ENCODE measurements around the gene HOXB5. TPM values are rescaled to one million over a fixed set of nuclear protein-coding genes. Genes with fewer than 3 reads are reported as not detected.

The HOXB5 gene
- polyA plus RNA-seq, 4 donors: 23.9 to 51.6 (median 37.1) TPM

DNA sequence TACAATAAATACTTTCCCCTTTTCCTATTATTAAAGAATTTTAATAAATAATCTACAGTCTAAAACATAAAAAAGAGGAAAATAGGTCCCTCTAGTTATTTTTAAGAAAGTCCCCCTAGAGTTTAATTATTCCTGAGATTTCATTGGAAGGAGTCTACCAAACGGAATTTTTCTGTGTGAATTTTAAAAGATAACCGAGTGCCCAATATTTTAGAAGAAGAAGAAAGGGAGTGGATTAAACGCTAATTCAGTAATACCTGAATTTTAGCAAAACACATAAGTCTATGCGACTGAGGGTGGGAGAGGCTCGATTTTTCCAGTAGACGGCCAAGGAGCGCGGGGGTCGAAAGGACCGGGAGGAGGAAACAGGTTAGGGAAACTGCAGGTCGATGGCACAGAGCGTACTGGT lies 50.9 kb downstream of the HOXB5 start:
- no peak for DNase-seq (ENCODE audit: low read depth in 4 of 4, low spot score in 2 of 4)

GRCh38 chr17:48542114-48542656 lies 51.4 kb downstream of the HOXB5 start:
- DNase-seq (ENCODE audit: low read depth in 4 of 4, low spot score in 2 of 4): no peak

DNA sequence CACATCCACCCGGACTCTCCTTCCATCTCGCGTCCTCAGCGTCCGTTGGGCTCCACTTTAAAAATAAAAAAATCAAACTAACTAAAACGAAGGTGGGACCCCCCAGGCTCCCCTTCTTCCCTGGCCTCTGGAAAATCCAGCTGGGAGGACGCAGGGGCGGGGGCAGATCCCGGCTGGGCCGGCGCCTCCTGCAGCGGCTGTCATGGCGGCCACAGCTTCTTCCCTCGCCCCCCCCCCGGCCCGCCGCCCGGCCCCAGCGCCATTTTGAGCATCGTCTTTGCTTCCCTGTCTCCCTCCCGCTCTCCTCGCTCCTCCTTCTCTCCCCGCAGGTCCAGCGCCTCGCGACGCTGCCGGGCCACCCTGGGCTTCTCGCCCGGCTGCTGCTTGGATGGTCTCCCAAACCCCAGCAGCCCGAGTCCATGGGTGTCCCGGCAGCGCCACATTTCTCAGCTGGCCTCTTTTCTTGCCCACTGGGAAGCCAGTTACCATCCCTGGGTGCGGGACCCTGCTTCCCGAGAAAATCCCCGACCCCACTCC lies 51.9 kb downstream of the HOXB5 start:
- DNase-seq (ENCODE audit: low read depth in 4 of 4, low spot score in 2 of 4): no peak

Other genes starting within 250 kb of the HOXB5 start
- 10 to 100 TPM in 3 of 4 donors, 1 to 10 TPM in 1; 9.9 to 13.6 (median 12.4) TPM for gene SKAP1, start 163.6 kb downstream of the HOXB5 start, polyA plus RNA-seq (ENCODE audit: insufficient read length in 4 of 4)
- under 1 TPM; 0.17 to 0.58 (median 0.40) TPM for gene HOXB1, start 62.8 kb downstream of the HOXB5 start, polyA plus RNA-seq (ENCODE audit: insufficient read length in 4 of 4)
- gene HOXB2, start 48.7 kb downstream of the HOXB5 start, polyA plus RNA-seq (ENCODE audit: insufficient read length in 4 of 4): 10 to 100 TPM; 42.3 to 63.0 (median 53.9) TPM
- 10 to 100 TPM in 2 of 4 donors, 1 to 10 TPM in 2; 6.8 to 22.8 (median 14.5) TPM for gene HOXB4, start 15.4 kb downstream of the HOXB5 start, polyA plus RNA-seq (ENCODE audit: insufficient read length in 4 of 4)
- 100 to 1,000 TPM; 112 to 237 (median 181) TPM for gene HOXB3, start 3.5 kb downstream of the HOXB5 start, polyA plus RNA-seq (ENCODE audit: insufficient read length in 4 of 4)
- gene HOXB6, start 11.2 kb upstream of the HOXB5 start, polyA plus RNA-seq (ENCODE audit: insufficient read length in 4 of 4): 100 to 1,000 TPM in 2 of 4 donors, 10 to 100 TPM in 2; 67.8 to 159 (median 116) TPM
- 10 to 100 TPM; 45.7 to 64.9 (median 51.8) TPM for gene HOXB7, start 17.2 kb upstream of the HOXB5 start, polyA plus RNA-seq (ENCODE audit: insufficient read length in 4 of 4)
- gene HOXB8, start 21.5 kb upstream of the HOXB5 start, polyA plus RNA-seq (ENCODE audit: insufficient read length in 4 of 4): 10 to 100 TPM; 38.8 to 60.8 (median 58.2) TPM
- 10 to 100 TPM; 57.8 to 70.4 (median 64.7) TPM for gene HOXB9, start 32.6 kb upstream of the HOXB5 start, polyA plus RNA-seq (ENCODE audit: insufficient read length in 4 of 4)
- gene PRAC1, start 128.7 kb upstream of the HOXB5 start, polyA plus RNA-seq (ENCODE audit: insufficient read length in 4 of 4): not detected
- gene PRAC2, start 129.4 kb upstream of the HOXB5 start, polyA plus RNA-seq (ENCODE audit: insufficient read length in 4 of 4): not detected
- gene HOXB13, start 135.0 kb upstream of the HOXB5 start, polyA plus RNA-seq (ENCODE audit: insufficient read length in 4 of 4): not detected
- gene TTLL6, start 223.4 kb upstream of the HOXB5 start, polyA plus RNA-seq (ENCODE audit: insufficient read length in 4 of 4): under 1 TPM; 0.35 to 0.60 (median 0.47) TPM
- gene CALCOCO2, start 237.3 kb upstream of the HOXB5 start, polyA plus RNA-seq (ENCODE audit: insufficient read length in 4 of 4): 10 to 100 TPM; 61.7 to 94.5 (median 82.6) TPM